DMS79 treated with DMSO at 0.1 percent for 48 hours (cell line): ENCODE measurements around the gene FAM13A.

Source experiments
- DNase-seq: peaks from one replicate; lab custom pipeline; 2025; lab: John Stamatoyannopoulos, UW

The FAM13A gene

DNA sequence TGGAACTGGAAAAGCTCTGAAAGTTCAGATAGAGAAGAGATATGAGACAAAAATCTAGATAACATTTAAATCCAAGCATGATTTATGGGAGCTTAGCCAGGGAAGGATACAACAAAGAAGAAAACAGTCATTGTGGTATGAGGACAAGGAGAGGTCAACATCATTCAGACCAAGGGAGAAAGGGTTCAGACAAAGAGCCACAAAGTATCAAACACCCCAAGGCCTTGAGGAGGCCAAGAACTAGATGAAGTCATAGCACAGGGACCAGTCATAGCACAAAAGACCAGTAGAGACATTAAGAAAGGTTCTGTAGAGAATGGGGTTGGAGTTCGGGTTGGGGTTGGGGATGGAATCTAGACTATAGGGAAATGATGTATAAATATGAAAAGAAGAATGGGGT is 282.0 kb downstream of the FAM13A start:
- DNase-seq: no peak

DNA sequence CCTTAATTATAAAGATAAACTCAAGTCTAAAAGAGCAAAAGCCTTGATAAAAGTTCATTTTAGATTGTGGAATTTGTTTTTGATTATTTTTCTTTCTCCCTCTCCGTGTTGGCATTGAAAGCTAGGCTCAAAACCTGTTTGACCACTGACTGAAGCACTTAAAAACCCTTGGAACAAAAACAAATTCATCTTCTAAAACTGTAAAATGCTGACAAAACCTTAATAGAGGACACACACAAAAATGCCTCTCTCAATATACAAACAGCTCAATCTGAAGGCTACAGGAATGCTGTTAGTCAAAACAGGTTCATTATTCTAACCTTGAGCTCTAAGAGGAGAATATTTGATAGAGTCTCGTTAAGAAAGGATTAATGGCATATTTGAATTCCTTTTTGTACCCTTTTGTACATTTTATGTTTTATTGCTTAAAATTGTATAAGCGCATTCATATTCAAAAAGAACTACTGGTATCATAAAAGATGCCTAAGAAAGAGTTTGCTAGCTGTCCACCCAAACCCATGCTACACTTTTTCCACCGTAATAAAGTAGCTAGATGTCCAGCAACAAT is 285.0 kb downstream of the FAM13A start:
- DNase-seq: peak; percentile 66

- DNase-seq: no peak
Measured at GRCh38 chr4:88765729-88766128, 291.3 kb downstream of the FAM13A start.

DNA sequence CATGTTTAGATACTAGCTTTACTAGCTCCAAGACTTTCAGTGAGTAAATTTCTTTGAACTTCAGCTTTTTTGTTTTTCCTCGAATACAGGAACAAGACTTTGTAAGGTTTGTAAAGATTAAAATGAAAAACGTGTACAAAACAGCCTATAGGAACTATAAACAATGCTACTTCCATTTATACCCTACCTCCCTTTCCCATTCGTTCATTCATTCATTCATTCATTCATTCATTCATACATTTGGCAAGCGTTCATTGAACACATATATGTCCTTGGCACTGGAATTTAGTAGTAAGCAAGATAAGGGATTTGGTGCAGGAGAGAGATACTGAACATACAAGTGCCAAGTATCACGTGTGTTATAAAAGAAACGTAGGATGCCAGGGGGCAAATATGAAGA is 293.9 kb downstream of the FAM13A start:
- no peak for DNase-seq

GRCh38 chr4:88761861-88762523 is 295.0 kb downstream of the FAM13A start:
- DNase-seq: no peak

DNA sequence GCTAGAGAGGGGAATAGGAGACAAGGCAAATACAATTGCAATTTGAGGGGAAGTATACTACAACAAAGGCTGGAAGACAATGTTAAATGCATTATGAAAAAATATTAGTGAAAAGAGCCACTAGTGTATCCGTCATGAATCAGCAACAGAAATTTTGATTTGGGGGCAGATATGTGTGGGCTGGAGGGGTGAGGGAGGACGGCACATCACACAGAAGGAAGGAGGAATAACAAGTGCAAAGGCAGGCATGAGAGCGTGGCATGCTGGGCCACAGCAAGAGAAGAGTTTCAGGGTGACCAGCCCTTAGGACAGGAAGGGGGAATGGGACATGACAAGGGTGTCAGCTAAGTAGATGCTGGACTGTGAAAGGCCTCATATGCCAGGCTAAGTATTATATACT is 295.6 kb downstream of the FAM13A start:
- no peak for DNase-seq

DNA sequence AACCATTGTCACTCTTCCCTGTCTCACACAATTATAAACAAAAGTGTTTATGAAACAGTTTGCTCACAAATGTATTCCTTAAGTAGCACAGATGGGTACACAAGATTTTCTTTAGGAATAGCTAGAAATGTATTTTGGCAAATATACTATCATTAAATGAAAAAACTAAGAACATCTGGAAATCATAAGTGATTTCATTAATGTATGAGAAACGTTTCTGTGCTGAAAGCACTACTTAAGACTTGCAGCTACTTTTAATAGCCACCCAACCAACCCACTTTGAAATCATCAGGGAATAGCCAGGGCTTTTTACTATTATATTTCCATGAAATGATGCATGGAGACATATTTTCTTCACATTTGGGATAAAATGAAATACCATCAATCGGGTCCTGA is 297.1 kb downstream of the FAM13A start:
- DNase-seq: no peak

DNA sequence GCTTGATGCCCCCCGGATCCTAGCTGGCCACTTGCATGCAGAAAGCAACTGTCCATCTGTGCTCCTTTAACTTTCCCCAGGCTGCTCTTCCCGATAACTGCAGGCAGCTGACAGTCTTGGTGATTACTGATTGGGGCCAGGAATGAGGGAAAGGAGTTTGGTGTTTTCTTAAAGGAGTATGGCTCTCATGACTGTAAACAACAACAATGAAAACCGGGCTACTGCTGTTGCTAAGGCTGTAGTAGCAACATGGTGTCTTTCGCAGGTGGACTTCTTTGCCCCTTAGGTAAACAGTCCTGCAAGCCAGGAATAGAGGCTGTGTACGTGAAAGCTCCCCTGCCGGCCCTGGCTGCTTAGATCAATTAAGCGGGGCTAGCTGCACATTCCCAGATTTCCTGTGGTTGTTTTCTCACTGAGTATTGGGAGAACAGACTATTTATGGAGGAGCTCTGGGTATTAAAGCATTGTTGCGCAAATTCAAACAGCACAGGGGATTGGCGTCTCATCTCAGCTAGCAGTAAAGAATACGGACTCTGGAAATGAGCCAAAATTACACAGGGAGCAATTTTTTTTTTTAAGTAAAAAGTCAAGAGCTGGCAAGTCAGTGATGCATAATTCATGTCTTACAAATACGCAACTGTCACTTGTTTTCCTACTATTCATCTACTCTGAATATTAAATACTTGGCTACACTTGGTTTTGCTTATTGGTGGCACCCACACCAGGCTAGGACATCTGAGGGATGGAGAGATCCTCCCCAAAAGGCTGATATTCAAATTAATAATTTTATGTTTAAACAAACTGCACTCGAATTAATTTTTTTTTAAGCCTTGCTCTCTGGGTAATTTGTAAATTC is 297.7 kb downstream of the FAM13A start:
- peak; percentile 70 for DNase-seq

DNA sequence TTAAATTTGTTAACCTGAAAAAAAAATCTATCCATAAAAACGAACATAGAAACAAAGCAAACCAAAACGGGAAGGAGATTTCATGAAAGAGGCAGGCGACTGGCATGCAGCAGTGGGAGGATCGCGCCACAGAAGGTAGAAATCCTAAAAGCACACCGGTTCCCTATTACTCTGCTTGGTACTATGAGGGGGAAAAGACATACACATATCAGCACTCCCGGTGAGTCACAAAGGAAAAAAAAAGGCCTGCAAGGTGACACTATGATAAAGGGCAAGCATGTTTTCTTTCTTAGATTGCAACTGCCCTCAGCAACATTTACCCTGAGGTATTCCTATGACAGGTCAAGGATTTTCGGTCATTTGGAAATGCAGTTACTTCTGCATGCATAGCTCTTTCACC is 298.7 kb downstream of the FAM13A start:
- no peak for DNase-seq

- DNase-seq: no peak
Measured at GRCh38 chr4:88757776-88758175, 299.2 kb downstream of the FAM13A start.

GRCh38 chr4:88757067-88757466 is 299.9 kb downstream of the FAM13A start:
- no peak for DNase-seq

DNA sequence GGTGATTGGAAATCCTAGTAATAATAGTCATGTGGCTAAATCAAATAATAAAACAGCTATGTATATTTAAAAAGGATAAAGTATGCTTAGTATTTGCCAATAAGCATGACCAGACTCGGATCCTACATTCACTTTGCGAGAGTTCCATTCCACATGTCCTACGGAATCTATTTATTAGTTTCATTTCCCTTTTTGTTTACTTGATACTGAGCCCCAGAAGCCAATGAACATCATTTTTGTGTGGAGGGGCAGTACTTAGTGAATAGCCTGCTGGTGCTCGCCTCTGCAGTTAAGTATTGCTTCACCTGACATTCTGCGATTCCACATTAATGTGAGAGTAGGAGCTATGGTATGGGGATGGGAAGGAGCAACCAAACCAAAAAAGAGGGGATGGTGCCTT is 300.8 kb downstream of the FAM13A start:
- no peak for DNase-seq

- no peak for DNase-seq
Measured at GRCh38 chr4:88755454-88755853, 301.5 kb downstream of the FAM13A start.

DNA sequence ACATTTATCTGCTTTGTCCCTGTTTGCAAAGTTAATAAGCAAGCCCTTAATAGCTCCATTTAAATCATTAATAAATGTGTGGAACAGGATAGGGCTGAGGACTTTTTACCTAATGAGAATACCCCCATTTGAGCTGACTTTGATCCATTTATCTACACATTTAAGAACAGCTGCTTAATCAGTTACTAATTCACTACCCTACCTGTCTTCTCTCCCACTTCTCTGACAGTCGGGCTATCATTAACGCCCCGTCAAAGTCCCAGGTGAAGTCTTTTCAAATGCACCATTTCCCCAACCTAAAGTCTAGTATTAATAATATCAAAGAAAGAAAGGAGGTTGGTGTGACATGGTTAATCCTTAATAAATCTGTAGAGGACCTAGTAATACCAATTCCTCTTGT is 302.2 kb downstream of the FAM13A start:
- no peak for DNase-seq

DNA sequence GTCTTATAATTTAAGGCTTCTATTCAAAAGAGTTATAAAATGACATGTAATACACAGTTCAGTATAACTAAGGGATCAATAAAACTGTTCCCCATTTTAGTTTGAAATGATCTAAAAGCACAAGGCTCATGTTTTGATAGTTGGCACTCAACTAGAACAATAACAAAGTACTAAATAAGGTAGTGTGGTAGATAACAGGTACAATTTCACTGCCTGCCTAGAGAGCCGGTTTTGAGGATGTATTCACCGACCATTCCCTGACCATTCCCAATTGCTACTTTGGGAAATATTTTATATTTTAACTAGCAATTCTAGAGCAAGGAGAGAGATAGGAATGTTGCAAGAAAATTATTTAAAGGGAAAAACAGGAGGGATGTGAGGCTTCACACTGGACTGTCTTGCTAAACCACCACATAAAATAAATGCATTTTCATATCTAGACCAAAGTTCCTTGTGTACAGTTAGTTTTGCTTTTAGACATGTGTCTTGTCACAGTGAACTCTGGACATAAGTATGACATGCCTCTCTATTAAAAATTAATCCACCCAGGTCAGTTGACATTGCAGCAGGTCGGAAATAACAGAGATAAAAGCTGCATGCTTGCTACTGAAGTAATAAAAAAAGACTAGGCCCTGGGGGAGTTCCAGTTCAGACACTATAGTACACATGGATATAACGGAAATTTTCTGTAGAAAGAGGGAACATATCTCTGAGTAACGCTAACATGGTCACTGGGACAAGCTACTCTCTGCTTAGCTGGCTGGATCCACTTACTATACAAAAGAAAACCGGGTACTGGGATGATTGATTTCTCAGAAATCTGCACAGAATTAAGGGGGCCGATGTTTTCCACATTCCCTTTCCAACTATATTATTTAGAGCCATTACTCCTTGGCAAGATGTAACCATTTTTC is 303.1 kb downstream of the FAM13A start:
- DNase-seq: no peak

DNA sequence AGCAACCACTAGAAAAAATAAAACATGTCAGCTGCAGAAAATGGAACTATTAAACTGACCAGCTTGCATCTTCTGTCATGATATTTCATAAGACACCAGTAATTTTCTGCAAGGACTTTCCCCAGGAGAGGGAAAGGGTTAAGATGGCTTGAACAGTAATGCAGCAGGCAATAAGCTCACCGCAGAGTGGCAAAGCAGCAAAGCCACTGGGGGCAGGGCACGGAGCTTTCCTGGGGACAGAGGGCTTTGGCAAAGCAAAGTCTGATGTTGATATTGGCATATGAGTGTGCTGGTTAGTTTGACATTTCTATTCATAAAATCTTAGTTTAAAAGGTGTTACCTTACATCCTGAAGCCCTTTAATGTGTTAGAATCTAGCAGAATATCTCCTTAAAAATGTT is 304.2 kb downstream of the FAM13A start:
- DNase-seq: no peak

GRCh38 chr4:88752076-88752463 is 304.9 kb downstream of the FAM13A start:
- DNase-seq: no peak

- no peak for DNase-seq
Measured at GRCh38 chr4:88751258-88752075, 305.5 kb downstream of the FAM13A start.

DNA sequence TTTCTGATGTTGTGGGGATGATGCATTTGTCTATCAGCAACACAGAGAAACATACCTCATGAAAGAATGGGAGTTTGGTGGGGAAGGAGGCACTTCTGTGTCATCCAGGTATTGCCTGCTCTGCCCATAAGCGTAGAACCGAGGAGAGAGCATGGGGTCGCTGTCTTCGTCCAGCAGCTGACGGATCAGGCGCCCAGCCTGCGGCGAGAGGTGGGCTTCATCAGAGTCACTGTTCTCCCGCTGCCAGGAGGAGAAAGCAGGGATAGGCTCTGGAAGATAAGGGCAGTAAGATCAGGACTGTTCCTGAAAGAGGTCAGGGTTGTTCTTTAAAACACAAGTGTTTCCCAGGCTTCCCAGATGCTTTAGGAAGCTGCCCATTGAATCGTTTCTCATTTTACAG is 306.6 kb downstream of the FAM13A start:
- DNase-seq: no peak

DNA sequence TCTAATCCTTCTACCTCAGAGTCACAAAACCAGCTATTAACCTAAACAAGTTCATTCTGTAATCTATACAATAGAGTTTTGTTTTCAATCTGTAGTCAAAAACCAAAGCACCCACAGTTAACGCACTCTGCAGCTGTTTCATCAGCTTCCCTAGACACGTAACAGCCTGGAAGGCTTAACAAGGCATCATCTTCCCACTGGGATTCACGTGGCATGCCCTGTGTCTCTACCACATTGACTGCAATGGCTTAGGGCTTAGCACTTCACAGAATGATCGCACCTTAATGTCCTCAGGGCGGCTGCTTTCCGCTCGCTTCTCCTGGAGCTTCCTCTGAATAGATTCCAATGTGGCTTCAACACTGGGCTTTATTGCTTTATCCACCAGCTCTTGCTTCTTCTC is 309.6 kb downstream of the FAM13A start:
- no peak for DNase-seq

GRCh38 chr4:88746206-88746605 is 310.8 kb downstream of the FAM13A start:
- DNase-seq: no peak
